Stimulated activated CD8-positive, alpha-beta memory T cell treated with anti-CD3 and anti-CD28 coated beads, Interleukin-7, amount 100 ng/mL, for 24 hours (primary cell): ENCODE measurements around the gene SPON2.

Source experiments
- DNase-seq: peaks from one replicate; pipeline ENCODE4 v3.0.0-alpha.2; 2020; ENCODE audit warnings: low read depth

The SPON2 gene

GRCh38 chr4:1172971-1173757 lies 781 bp upstream of the SPON2 start:
- DNase-seq: no peak

GRCh38 chr4:1171311-1172227 lies 814 bp downstream of the SPON2 start:
- no peak for DNase-seq

GRCh38 chr4:1170976-1171310 lies 1.4 kb downstream of the SPON2 start:
- no peak for DNase-seq

- DNase-seq: no peak
Observed at GRCh38 chr4:1170156-1170975, 2.0 kb downstream of the SPON2 start.

- DNase-seq: no peak
Observed at GRCh38 chr4:1169691-1170096, 2.7 kb downstream of the SPON2 start.

GRCh38 chr4:1169171-1169671 lies 3.2 kb downstream of the SPON2 start:
- DNase-seq: no peak

- DNase-seq: no peak
Observed at GRCh38 chr4:1168191-1169101, 3.9 kb downstream of the SPON2 start.

GRCh38 chr4:1167244-1167949 lies 5.0 kb downstream of the SPON2 start:
- DNase-seq: peak; percentile 83

GRCh38 chr4:1166509-1167243 lies 5.7 kb downstream of the SPON2 start:
- no peak for DNase-seq

GRCh38 chr4:1164956-1165545 lies 7.3 kb downstream of the SPON2 start:
- no peak for DNase-seq

- no peak for DNase-seq
Observed at GRCh38 chr4:1164444-1164843, 7.9 kb downstream of the SPON2 start.

- DNase-seq: no peak
Observed at GRCh38 chr4:1164040-1164439, 8.3 kb downstream of the SPON2 start.

GRCh38 chr4:1160351-1160750 lies 12.0 kb downstream of the SPON2 start:
- DNase-seq: no peak

- no peak for DNase-seq
Observed at GRCh38 chr4:1156069-1156468, 16.3 kb downstream of the SPON2 start.

GRCh38 chr4:1155314-1155713 lies 17.1 kb downstream of the SPON2 start:
- no peak for DNase-seq

- DNase-seq: no peak
Observed at GRCh38 chr4:1154523-1155182, 17.7 kb downstream of the SPON2 start.

GRCh38 chr4:1154126-1154522 lies 18.3 kb downstream of the SPON2 start:
- DNase-seq: no peak

- no peak for DNase-seq
Observed at GRCh38 chr4:1153567-1154090, 18.8 kb downstream of the SPON2 start.

- no peak for DNase-seq
Observed at GRCh38 chr4:1152290-1152689, 20.1 kb downstream of the SPON2 start.
